Upper lobe of left lung (tissue), 4 donors: Measurements from ENCODE around the gene DPP10.

ENCODE experiments used
- EP300 ChIP-seq, 4 donors: sonication (generic); formaldehyde crosslinking; IDR thresholded peaks; one replicate each; pipeline ENCODE4 v1.5.1; 2017; ENCODE audit warnings: antibody characterized with exemption in 4 of 4, control low read depth in 2 of 4
- POLR2A ChIP-seq, 4 donors: fragments of 450-650 bp; IDR thresholded peaks; one replicate each; pipeline ENCODE4 v1.5.1; 2016 to 2017; ENCODE audit warnings: antibody characterized with exemption in 4 of 4, mild to moderate bottlenecking in 2 of 4
- POLR2AphosphoS5 ChIP-seq, 2 donors: sonication (generic); formaldehyde crosslinking; IDR thresholded peaks; one replicate each; pipeline ENCODE4 v1.5.1; 2017; ENCODE audit warnings: antibody characterized with exemption in 2 of 2
- TF ChIP-seq, protein P1 (sequence below), 6 experiments: fragments of 450-650 bp in 4 of 6; fragments of 200-600 bp in 2 of 6; sonication (generic) in 2 of 6; IDR thresholded peaks; one replicate each; pipeline ENCODE4 v1.5.1; 2016 to 2019; ENCODE audit warnings: antibody characterized with exemption in 6 of 6

DNA sequence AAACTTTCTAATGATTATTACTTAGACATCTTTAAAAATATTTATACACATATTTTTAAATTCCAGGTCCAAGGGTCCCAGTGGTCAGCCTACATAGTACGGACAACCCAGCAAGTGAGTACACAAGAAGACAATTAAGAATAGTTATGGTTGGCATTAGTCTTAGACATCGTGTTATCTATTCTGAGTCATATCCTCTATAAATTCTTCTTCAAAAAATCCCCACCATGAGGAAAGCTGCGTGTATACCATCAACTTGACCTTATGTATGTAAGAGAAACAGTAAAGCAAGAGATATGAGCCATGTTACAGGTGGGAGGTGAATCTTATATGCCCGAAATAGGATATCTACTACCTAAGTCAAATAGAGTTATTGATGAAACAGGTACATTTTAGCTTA lies 1339.8 kb downstream of the DPP10 start:
- TF ChIP-seq POLR2A (IDR thresholded peaks at IDR 0.05) (no peak), EP300 (IDR thresholded peaks at IDR 0.05) (no peak), POLR2AphosphoS5 (IDR thresholded peaks at IDR 0.05) (no peak)
- TF ChIP-seq, protein P1, sequence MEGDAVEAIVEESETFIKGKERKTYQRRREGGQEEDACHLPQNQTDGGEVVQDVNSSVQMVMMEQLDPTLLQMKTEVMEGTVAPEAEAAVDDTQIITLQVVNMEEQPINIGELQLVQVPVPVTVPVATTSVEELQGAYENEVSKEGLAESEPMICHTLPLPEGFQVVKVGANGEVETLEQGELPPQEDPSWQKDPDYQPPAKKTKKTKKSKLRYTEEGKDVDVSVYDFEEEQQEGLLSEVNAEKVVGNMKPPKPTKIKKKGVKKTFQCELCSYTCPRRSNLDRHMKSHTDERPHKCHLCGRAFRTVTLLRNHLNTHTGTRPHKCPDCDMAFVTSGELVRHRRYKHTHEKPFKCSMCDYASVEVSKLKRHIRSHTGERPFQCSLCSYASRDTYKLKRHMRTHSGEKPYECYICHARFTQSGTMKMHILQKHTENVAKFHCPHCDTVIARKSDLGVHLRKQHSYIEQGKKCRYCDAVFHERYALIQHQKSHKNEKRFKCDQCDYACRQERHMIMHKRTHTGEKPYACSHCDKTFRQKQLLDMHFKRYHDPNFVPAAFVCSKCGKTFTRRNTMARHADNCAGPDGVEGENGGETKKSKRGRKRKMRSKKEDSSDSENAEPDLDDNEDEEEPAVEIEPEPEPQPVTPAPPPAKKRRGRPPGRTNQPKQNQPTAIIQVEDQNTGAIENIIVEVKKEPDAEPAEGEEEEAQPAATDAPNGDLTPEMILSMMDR (IDR thresholded peaks at IDR 0.05): no peak
